Measurements from ENCODE around the gene ZFP36L1. TPM values are rescaled to one million over a fixed set of nuclear protein-coding genes. Genes with fewer than 3 reads are reported as not detected.

The ZFP36L1 gene
- total RNA-seq, 1 experiment from 2014 or later: 304 TPM

GRCh38 chr14:68791078-68791901 lies 1.6 kb downstream of the ZFP36L1 start:
- Histone ChIP-seq H3K27ac (ENCODE audit: low read depth, low read length) (peak overlapping the region; percentile 99), H2AFZ (ENCODE audit: low read depth, low read length, poor library complexity, severe bottlenecking) (no peak overlapping the region), H3K4me3 (replicated peaks in 1 of 2; ENCODE audit: low read depth in 1 of 2, low read length in 2 of 2) (peak overlapping the region; percentile 83 to 89), H3K9me2 (ENCODE audit: insufficient read depth) (no peaks in the 10 kb centered on the region), H3K79me2 (ENCODE audit: insufficient read depth, low read length) (peaks cover 84% of the 10 kb centered on the region), H4K20me1 (ENCODE audit: insufficient read depth) (peaks cover 9% of the 10 kb centered on the region; the same call in 1 of the 2 replicates), H3K4me1 (ENCODE audit: control insufficient read depth in 1 of 2, insufficient read depth in 2 of 2, low read length in 2 of 2) (peaks cover 40 to 74% of the 10 kb centered on the region in 2 experiments), H3K36me3 (ENCODE audit: control insufficient read depth in 1 of 2, insufficient read depth in 2 of 2, low read length in 2 of 2) (peaks cover 29 to 43% of the 10 kb centered on the region in 2 experiments), H3K27me3 (ENCODE audit: insufficient read depth, low read length) (no peaks in the 10 kb centered on the region), H3K9me3 (ENCODE audit: control insufficient read depth in 1 of 2, insufficient read depth in 1 of 2, low read depth in 1 of 2, low read length in 2 of 2) (no peaks in the 10 kb centered on the region), H3K9ac (ENCODE audit: low read length) (peak overlapping the region; percentile 94), H3K4me2 (ENCODE audit: low read length) (peak overlapping the region; percentile 81)
- DNase-seq (ENCODE audit: low read depth, low spot score) (no peak), ATAC-seq (no peak)
- ChIA-PET POLR2A (interaction anchor here (0.9 to 7.1 kb wide), 7 partner anchors 9 to 791 kb away, joined by 3 to 120 read pairs (median 7); no protein-coding TSS in a partner anchor), CTCF (interaction anchor here (0.7 kb wide), 1 partner anchor 28 kb away, joined by 3 read pairs; no protein-coding TSS in a partner anchor), RAD21 (ENCODE audit: low non-redundant PET in 1 of 2, low total read pairs in 2 of 2, uncharacterized antibody in 2 of 2, unreplicated experiment in 2 of 2) (no interaction called here)
- no TSS peak for BruUV-seq (replicated peaks)
- TF ChIP-seq TCF7L2 (IDR thresholded peaks at IDR 0.05; ENCODE audit: borderline replicate concordance, extremely low read depth, insufficient read depth, insufficient read length): peak; percentile 47
- TF ChIP-seq MAX (IDR thresholded peaks at IDR 0.05): no peak
- intact Hi-C loops (cut with micrococcal nuclease): loop anchor here (5.0 kb wide), 1 partner anchor 649 kb away; no protein-coding TSS in a partner anchor

- Histone ChIP-seq H3K4me1 (ENCODE audit: control insufficient read depth in 1 of 2, insufficient read depth in 2 of 2, low read length in 2 of 2) (peaks cover 44 to 76% of the 10 kb centered on the region in 2 experiments), H2AFZ (ENCODE audit: low read depth, low read length, poor library complexity, severe bottlenecking) (no peak overlapping the region), H3K9me3 (ENCODE audit: control insufficient read depth in 1 of 2, insufficient read depth in 1 of 2, low read depth in 1 of 2, low read length in 2 of 2) (no peaks in the 10 kb centered on the region), H3K4me3 (replicated peaks in 1 of 2; ENCODE audit: low read depth in 1 of 2, low read length in 2 of 2) (peak overlapping the region; percentile 83 to 89), H3K27ac (ENCODE audit: low read depth, low read length) (peak overlapping the region; percentile 99), H3K27me3 (ENCODE audit: insufficient read depth, low read length) (no peaks in the 10 kb centered on the region), H3K4me2 (ENCODE audit: low read length) (peak overlapping the region; percentile 81), H3K79me2 (ENCODE audit: insufficient read depth, low read length) (peaks cover 79% of the 10 kb centered on the region), H3K36me3 (ENCODE audit: control insufficient read depth in 1 of 2, insufficient read depth in 2 of 2, low read length in 2 of 2) (peaks cover 29 to 43% of the 10 kb centered on the region in 2 experiments), H4K20me1 (ENCODE audit: insufficient read depth) (peaks cover 9% of the 10 kb centered on the region; the same call in 1 of the 2 replicates), H3K9me2 (ENCODE audit: insufficient read depth) (no peaks in the 10 kb centered on the region), H3K9ac (ENCODE audit: low read length) (peak overlapping the region; percentile 94)
- no peak for TF ChIP-seq TCF7L2 (IDR thresholded peaks at IDR 0.05; ENCODE audit: borderline replicate concordance, extremely low read depth, insufficient read depth, insufficient read length)
- no peak for TF ChIP-seq RAD21 (IDR thresholded peaks at IDR 0.05; ENCODE audit: low read depth)
- no peak for DNase-seq (ENCODE audit: low read depth, low spot score)
- no peak for ATAC-seq
- POLR2A ChIA-PET: interaction anchor here (1.0 to 7.1 kb wide), 5 partner anchors 11 to 540 kb away, joined by 3 to 120 read pairs (median 14); no protein-coding TSS in a partner anchor
- RAD21 ChIA-PET (ENCODE audit: low non-redundant PET in 1 of 2, low total read pairs in 2 of 2, uncharacterized antibody in 2 of 2, unreplicated experiment in 2 of 2): no interaction called here
- BruUV-seq (replicated peaks): no TSS peak
- intact Hi-C loops (cut with micrococcal nuclease): loop anchor here (5.0 kb wide), 1 partner anchor 648 kb away; no protein-coding TSS in a partner anchor
- CTCF ChIA-PET: interaction anchor here (1.6 kb wide), 1 partner anchor 542 kb away, joined by 8 read pairs; no protein-coding TSS in a partner anchor
Measured at GRCh38 chr14:68790644-68791077, 2.2 kb downstream of the ZFP36L1 start.
